Naive thymus-derived CD4-positive, alpha-beta T cell (primary cell): ENCODE measurements around the gene SSBP2. TPM values are rescaled to one million over a fixed set of nuclear protein-coding genes. Genes with fewer than 3 reads are reported as not detected.
"Not testable (repeated sequence)": the region's sequence is repeated elsewhere in the genome, so short reads cannot be mapped to it uniquely, and the experiment has no call there.

Source experiments
- ATAC-seq: fragments of 150-1000 bp; cut with Tn5 transposase; 2 replicates; pipeline ENCODE4 v1.10.0; 2021; ENCODE audit warnings: mild to moderate bottlenecking, moderate library complexity
- CTCF ChIA-PET: fragments of 350-600 bp; sonication (Branson Sonifier 250); formaldehyde crosslinking; loops from one replicate; lab custom pipeline; 2021; ENCODE audit warnings: antibody characterized with exemption; lab: Charles Lee
- POLR2A ChIA-PET: fragments of 350-600 bp; sonication (Branson Sonifier 250); formaldehyde crosslinking; loops from one replicate; lab custom pipeline; 2021; ENCODE audit warnings: antibody characterized with exemption, inconsistent platforms; lab: Charles Lee
- DNase-seq, 9 donors: peaks; one replicate each; pipeline versions ENCODE4 v3.0.0 to v3.0.0-alpha.2; 2020 to 2022; ENCODE audit warnings: mixed read lengths in 1 of 9
- H3K27ac ChIP-seq: one replicate; pipeline ENCODE4 v1.7.0; 2013; ENCODE audit warnings: mild to moderate bottlenecking, low read depth, low read length, moderate library complexity
- H3K27me3 ChIP-seq, 2 donors: one replicate each; pipeline ENCODE4 v1.7.0; 2013; ENCODE audit warnings: low read length in 2 of 2, mild to moderate bottlenecking in 2 of 2, moderate library complexity in 2 of 2; ENCODE audit not compliant: control insufficient read depth in 2 of 2, insufficient read depth in 2 of 2
- H3K36me3 ChIP-seq, 3 experiments: 1 replicate in 2 of 3; 2 replicates in 1 of 3; pipeline ENCODE4 v1.7.0; 2013; ENCODE audit warnings: low read length in 3 of 3, mild to moderate bottlenecking in 3 of 3, moderate library complexity in 1 of 3; ENCODE audit not compliant: insufficient read depth in 3 of 3, control insufficient read depth in 2 of 3
- H3K4me1 ChIP-seq, 2 donors: one replicate each; pipeline ENCODE4 v1.7.0; 2013; ENCODE audit warnings: low read length in 2 of 2, mild to moderate bottlenecking in 2 of 2, moderate library complexity in 1 of 2; ENCODE audit not compliant: control insufficient read depth in 2 of 2, insufficient read depth in 2 of 2
- H3K4me3 ChIP-seq: 2 replicates; pipeline ENCODE4 v1.7.0; 2013; ENCODE audit warnings: mild to moderate bottlenecking, low read length
- H3K9me3 ChIP-seq, 3 experiments: 1 replicate in 2 of 3; 2 replicates in 1 of 3; pipeline ENCODE4 v1.7.0; 2013; ENCODE audit warnings: low read length in 3 of 3; ENCODE audit not compliant: control insufficient read depth in 2 of 3
- H3K27ac Mint-ChIP-seq, 9 donors: one replicate each; pipeline ENCODE4 v1.8.0; 2020 to 2022; ENCODE audit warnings: mixed read lengths in 9 of 9, mild to moderate bottlenecking in 8 of 9, moderate library complexity in 5 of 9, inconsistent platforms in 2 of 9
- H3K27me3 Mint-ChIP-seq, 5 donors: one replicate each; pipeline ENCODE4 v1.8.0; 2021 to 2022; ENCODE audit warnings: mixed read lengths in 5 of 5, mild to moderate bottlenecking in 1 of 5
- H3K36me3 Mint-ChIP-seq, 5 donors: one replicate each; pipeline ENCODE4 v1.8.0; 2020 to 2022; ENCODE audit warnings: mixed read lengths in 5 of 5, mild to moderate bottlenecking in 3 of 5, inconsistent platforms in 1 of 5
- H3K4me1 Mint-ChIP-seq, 7 donors: one replicate each; pipeline ENCODE4 v1.8.0; 2020 to 2022; ENCODE audit warnings: mixed read lengths in 7 of 7, mild to moderate bottlenecking in 3 of 7, inconsistent platforms in 1 of 7
- H3K4me3 Mint-ChIP-seq, 10 donors: one replicate each; pipeline ENCODE4 v1.8.0; 2020 to 2022; ENCODE audit warnings: mild to moderate bottlenecking in 10 of 10, mixed read lengths in 10 of 10, moderate library complexity in 6 of 10, inconsistent platforms in 2 of 10
- H3K9me3 Mint-ChIP-seq, 11 donors: one replicate each; pipeline ENCODE4 v1.8.0; 2020 to 2022; ENCODE audit warnings: mixed read lengths in 11 of 11, mild to moderate bottlenecking in 4 of 11, inconsistent platforms in 1 of 11, moderate library complexity in 1 of 11
- intact Hi-C, 2 donors: fragments of 100-400 bp; cut with micrococcal nuclease; formaldehyde crosslinking; loops; one replicate each; pipeline ENCODE4 v1.15.1; 2023
- polyA plus RNA-seq, 2 donors: library from polyadenylated mRNA; unstranded; fragments of 300-500 nt; fragmentation: Illumina TruSeq; gene quantifications; one replicate each; pipeline ENCODE4 v1.2.3, GENCODE V29; 2021
- total RNA-seq, 6 experiments: library from RNA in 5 of 6; stranded (reverse) in 5 of 6; gene quantifications; 1 replicate in 5 of 6; 2 replicates in 1 of 6; pipeline ENCODE4 v1.2.3 and lab custom pipeline; 2021 to 2026

Gene SSBP2
- total and polyA plus RNA-seq, 7 experiments from 2014 or later = 36.7 to 99.8 (median 70.7) TPM

DNA sequence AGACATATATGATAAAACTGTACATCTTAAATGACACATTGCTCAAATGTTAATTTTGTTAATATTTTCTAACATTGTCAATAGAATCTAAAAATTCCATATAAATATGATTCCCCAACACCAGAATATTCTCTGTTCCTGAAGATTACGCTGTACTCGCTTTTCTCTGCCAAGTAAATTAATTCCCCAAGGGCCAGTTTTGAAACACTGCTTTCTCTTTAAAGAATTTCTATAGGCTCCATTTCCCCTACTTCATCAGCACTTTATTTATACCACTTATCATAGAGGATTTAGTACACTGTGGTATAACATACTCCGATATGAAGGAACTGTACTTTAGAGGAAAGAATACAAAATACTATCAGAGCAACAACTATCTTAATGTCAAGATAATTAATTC is 255.6 kb downstream of the SSBP2 start:
- H3K27me3 Mint-ChIP-seq = no peaks in the 10 kb centered on the region
- POLR2A ChIA-PET = no interaction called here
- peaks cover 0 to 7% (median 0%) of the 10 kb centered on the region in 7 donors for H3K4me1 Mint-ChIP-seq
- no peaks in the 10 kb centered on the region for H3K36me3 ChIP-seq
- no peaks in the 10 kb centered on the region for H3K27me3 ChIP-seq
- CTCF ChIA-PET = no interaction called here
- H3K36me3 Mint-ChIP-seq = peaks cover 0 to 22% (median 6%) of the 10 kb centered on the region in 5 donors
- no peak overlapping the region for H3K4me3 ChIP-seq
- peak overlapping the region in 1 of 9 donors; percentile 18 for H3K27ac Mint-ChIP-seq
- H3K9me3 Mint-ChIP-seq = no peaks in the 10 kb centered on the region
- H3K4me3 Mint-ChIP-seq = no peak overlapping the region
- no peaks in the 10 kb centered on the region for H3K4me1 ChIP-seq
- no peaks in the 10 kb centered on the region for H3K9me3 ChIP-seq
- DNase-seq (no peak), ATAC-seq (no peak)
- intact Hi-C loops = no loop called here
- H3K27ac ChIP-seq = no peak overlapping the region

DNA sequence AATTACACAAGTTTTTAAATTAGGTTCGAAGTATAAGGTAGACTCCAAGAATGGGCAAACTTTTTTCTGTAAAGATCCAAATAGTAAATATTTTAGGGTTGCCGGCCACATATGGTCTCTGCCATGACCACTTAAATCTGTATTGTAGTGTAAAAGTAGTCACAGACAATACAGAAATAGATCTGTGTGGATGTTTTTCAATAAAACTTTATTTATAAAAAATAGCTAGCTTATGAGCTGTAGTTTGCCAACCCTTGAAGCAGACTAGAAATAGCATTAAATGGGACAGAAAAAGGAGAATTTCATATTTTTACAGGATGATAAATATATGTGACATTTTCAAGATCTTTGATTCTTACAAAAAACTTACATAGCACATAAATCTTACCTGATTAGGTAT is 262.0 kb downstream of the SSBP2 start:
- no peaks in the 10 kb centered on the region for H3K9me3 ChIP-seq
- intact Hi-C loops = no loop called here
- POLR2A ChIA-PET = no interaction called here
- H3K27me3 Mint-ChIP-seq = no peaks in the 10 kb centered on the region
- H3K27ac ChIP-seq = no peak overlapping the region
- peaks cover 0 to 18% (median 8%) of the 10 kb centered on the region in 5 donors for H3K36me3 Mint-ChIP-seq
- no peak overlapping the region for H3K4me3 ChIP-seq
- no peak overlapping the region for H3K4me3 Mint-ChIP-seq
- no peaks in the 10 kb centered on the region for H3K9me3 Mint-ChIP-seq
- ATAC-seq (no peak), DNase-seq (no peak)
- H3K27ac Mint-ChIP-seq = no peak overlapping the region
- peaks cover 0 to 3% (median 0%) of the 10 kb centered on the region in 7 donors for H3K4me1 Mint-ChIP-seq
- no peaks in the 10 kb centered on the region for H3K4me1 ChIP-seq
- CTCF ChIA-PET = no interaction called here
- no peaks in the 10 kb centered on the region for H3K36me3 ChIP-seq
- H3K27me3 ChIP-seq = no peaks in the 10 kb centered on the region

DNA sequence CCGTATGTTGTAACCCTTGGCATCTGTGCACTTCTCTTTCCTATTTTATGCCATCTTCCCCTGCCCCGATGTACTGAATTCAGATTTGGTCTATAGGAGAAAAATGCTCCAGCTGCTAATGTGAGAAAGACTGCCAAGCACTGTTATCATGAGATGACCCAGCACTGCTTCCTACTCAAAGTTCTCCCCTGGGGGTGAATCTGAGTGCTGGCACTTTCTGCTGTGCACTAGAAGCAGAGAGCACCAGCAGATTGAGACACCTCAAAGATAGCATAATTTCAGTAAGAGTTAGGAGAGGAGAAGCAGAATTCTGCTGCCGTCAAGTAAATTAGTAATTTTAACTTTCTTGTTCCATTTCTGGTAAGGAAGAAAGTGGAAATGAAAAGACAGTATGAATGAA is 264.2 kb downstream of the SSBP2 start:
- no peak for ATAC-seq

DNA sequence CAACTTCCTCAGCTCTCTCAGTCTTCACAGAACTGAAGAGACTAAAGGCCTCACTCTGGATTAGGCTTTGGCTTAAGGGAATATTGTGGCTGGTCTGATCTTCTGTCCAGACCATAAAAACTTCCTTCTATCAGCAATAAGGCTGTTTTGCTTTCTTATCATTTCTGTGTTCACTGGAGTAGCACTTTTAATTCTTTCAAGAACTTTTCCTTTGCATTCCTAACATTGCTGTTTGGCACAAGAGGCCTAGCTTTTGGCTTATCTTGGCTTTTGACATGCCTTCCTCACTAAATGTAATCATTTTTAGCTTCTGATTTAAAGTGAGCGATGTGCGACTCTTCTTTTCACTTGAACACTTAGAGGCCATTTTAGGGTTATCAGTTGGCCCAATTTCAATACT is 268.3 kb downstream of the SSBP2 start:
- Mint-ChIP-seq H3K9me3 (no peaks in the 10 kb centered on the region), H3K27ac (no peak overlapping the region), H3K4me3 (no peak overlapping the region), H3K36me3 (peaks cover 0 to 35% (median 20%) of the 10 kb centered on the region in 5 donors), H3K27me3 (no peaks in the 10 kb centered on the region), H3K4me1 (peaks cover 0 to 3% (median 0%) of the 10 kb centered on the region in 7 donors)
- H3K27ac ChIP-seq = no peak overlapping the region
- intact Hi-C loops = no loop called here
- H3K9me3 ChIP-seq = no peaks in the 10 kb centered on the region
- no peaks in the 10 kb centered on the region for H3K36me3 ChIP-seq
- DNase-seq = no peak
- POLR2A ChIA-PET = no interaction called here
- H3K27me3 ChIP-seq = no peaks in the 10 kb centered on the region
- ATAC-seq = no peak
- no peak overlapping the region for H3K4me3 ChIP-seq
- CTCF ChIA-PET = no interaction called here
- no peaks in the 10 kb centered on the region for H3K4me1 ChIP-seq

More for the DNA sequence above, 264.2 kb downstream of the SSBP2 start:
- intact Hi-C loops = no loop called here
- Histone ChIP-seq H3K27ac (no peak overlapping the region), H3K36me3 (no peaks in the 10 kb centered on the region), H3K27me3 (no peaks in the 10 kb centered on the region), H3K4me3 (no peak overlapping the region), H3K4me1 (no peaks in the 10 kb centered on the region), H3K9me3 (no peaks in the 10 kb centered on the region)
- POLR2A ChIA-PET = no interaction called here
- Mint-ChIP-seq H3K9me3 (no peaks in the 10 kb centered on the region), H3K4me3 (no peak overlapping the region), H3K27ac (no peak overlapping the region), H3K36me3 (peaks cover 0 to 29% (median 21%) of the 10 kb centered on the region in 5 donors), H3K4me1 (peaks cover 0 to 3% (median 0%) of the 10 kb centered on the region in 7 donors), H3K27me3 (no peaks in the 10 kb centered on the region)
- DNase-seq = no peak
- CTCF ChIA-PET = interaction anchor here (1.0 kb wide), 1 partner anchor 19 kb away, joined by 3 read pairs; no protein-coding TSS in a partner anchor

DNA sequence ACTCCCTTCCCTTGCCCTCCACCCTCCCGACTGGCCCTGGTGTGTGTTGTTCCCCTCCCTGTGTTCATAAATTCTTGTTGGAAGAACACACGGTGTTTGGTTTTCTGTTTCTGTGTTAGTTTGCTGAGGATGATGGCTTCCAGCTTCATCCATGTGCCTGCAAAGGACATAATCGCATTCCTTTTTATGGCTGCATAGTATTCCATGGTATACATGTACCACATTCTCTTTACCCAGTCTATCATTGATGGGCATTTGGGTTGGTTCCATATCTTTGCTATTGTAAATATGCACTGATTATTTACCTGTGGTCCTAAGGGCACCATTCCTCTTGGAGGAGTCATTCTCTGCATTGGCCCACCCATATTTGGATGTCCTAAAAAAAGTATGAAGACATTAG is 277.5 kb downstream of the SSBP2 start:
- H3K4me3 Mint-ChIP-seq, intact Hi-C loops, POLR2A ChIA-PET, H3K27me3 ChIP-seq, H3K4me1 ChIP-seq, H3K9me3 ChIP-seq, H3K4me3 ChIP-seq, H3K4me1 Mint-ChIP-seq, ATAC-seq, H3K27ac Mint-ChIP-seq, H3K9me3 Mint-ChIP-seq, CTCF ChIA-PET, H3K27me3 Mint-ChIP-seq, DNase-seq, H3K27ac ChIP-seq: not testable (repeated sequence)
- H3K36me3 Mint-ChIP-seq = peaks cover 9 to 37% (median 29%) of the 10 kb centered on the region in 5 donors
- H3K36me3 ChIP-seq = peaks cover 0 to 11% (median 0%) of the 10 kb centered on the region in 3 experiments

DNA sequence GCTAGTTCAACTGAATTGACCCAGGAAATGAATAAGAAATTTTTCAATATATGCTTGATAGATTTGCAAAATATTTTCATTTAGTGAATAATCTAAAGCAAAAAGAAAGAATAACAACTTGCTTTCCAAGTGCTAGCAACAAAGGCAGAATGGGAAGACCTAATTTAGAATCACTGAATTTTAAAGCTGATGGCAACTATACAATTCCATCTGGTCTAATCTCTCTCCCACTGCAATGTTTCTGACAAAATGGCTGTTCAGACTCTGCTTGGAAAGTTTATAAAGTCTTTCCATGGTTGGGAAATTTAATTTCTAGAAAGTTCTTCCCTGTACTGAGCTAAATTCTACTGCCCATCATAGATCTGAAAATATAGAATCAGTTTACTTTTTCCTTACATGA is 281.2 kb downstream of the SSBP2 start:
- H3K36me3 Mint-ChIP-seq = peaks cover 8 to 33% (median 20%) of the 10 kb centered on the region in 5 donors
- ChIA-PET POLR2A (interaction anchor here (0.6 kb wide), 1 partner anchor 943 kb away, joined by 3 read pairs; no protein-coding TSS in a partner anchor), CTCF (no interaction called here)
- Histone ChIP-seq H3K36me3 (peaks cover 0 to 11% (median 0%) of the 10 kb centered on the region in 3 experiments), H3K9me3 (no peaks in the 10 kb centered on the region), H3K27me3 (no peaks in the 10 kb centered on the region), H3K27ac (no peak overlapping the region), H3K4me1 (no peaks in the 10 kb centered on the region), H3K4me3 (no peak overlapping the region)
- no peak for DNase-seq
- intact Hi-C loops = no loop called here
- ATAC-seq = no peak
- peaks cover 0 to 9% (median 0%) of the 10 kb centered on the region in 11 donors for H3K9me3 Mint-ChIP-seq
- peak overlapping the region in 1 of 9 donors; percentile 45 for H3K27ac Mint-ChIP-seq
- no peaks in the 10 kb centered on the region for H3K4me1 Mint-ChIP-seq
- H3K4me3 Mint-ChIP-seq = no peak overlapping the region
- H3K27me3 Mint-ChIP-seq = no peaks in the 10 kb centered on the region

DNA sequence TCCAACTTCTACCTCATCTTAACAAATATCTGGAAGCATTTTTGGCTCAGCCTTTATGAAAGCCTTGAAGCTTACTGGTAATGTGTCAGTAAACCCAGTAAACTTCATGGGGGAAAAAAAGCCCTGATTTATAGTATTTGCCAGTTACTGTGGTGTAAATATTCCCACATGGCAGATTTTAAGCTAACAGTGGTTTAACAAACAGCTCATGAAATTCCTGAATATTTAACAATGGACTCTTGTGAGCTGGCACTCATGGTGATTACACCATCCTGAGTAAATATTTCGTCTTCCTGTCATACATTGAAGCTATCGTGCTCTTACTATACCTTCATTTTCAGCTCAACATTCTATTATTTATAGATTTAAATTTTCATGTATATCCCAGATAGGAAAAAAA is 300.0 kb downstream of the SSBP2 start:
- Mint-ChIP-seq H3K4me3 (no peak overlapping the region), H3K4me1 (peaks cover 0 to 6% (median 4%) of the 10 kb centered on the region in 7 donors), H3K27me3 (no peaks in the 10 kb centered on the region), H3K9me3 (peaks cover 0 to 3% (median 0%) of the 10 kb centered on the region in 11 donors), H3K27ac (peak overlapping the region in 1 of 9 donors; percentile 16), H3K36me3 (peaks cover 15 to 55% (median 36%) of the 10 kb centered on the region in 5 donors)
- Histone ChIP-seq H3K36me3 (peaks cover 0 to 6% (median 0%) of the 10 kb centered on the region in 3 experiments), H3K27ac (no peak overlapping the region), H3K4me1 (no peaks in the 10 kb centered on the region), H3K9me3 (no peaks in the 10 kb centered on the region), H3K4me3 (no peak overlapping the region), H3K27me3 (no peaks in the 10 kb centered on the region)
- ATAC-seq = no peak
- POLR2A ChIA-PET = no interaction called here
- CTCF ChIA-PET = no interaction called here
- no peak for DNase-seq
- intact Hi-C loops = no loop called here
